ENCODE results near the gene RAD51B.
A peak's percentile ranks its signal among the peaks of the same experiment; 100 is the strongest.
"Not testable (repeated sequence)": the region's sequence is repeated elsewhere in the genome, so short reads cannot be mapped to it uniquely, and the experiment has no call there.

RAD51B gene

DNA sequence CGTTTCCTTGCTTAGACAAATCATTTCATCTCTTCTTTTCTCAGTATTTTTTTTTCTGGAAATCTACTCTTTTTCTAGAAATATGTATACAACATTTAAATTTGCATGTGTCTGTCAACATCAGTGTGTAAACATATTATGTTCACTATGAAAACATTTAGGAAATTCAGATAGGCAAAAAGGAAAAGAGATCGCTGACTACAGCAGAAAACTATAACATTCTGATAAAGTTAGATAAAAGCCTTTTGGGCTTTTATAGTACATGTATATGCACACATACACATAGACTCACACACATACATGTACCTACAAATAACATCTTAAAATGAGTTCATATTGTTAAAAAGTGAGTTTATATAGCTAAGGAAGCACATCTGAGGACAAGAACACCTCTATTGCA lies 142.1 kb downstream of the RAD51B start:
- TF ChIP-seq, protein P1, sequence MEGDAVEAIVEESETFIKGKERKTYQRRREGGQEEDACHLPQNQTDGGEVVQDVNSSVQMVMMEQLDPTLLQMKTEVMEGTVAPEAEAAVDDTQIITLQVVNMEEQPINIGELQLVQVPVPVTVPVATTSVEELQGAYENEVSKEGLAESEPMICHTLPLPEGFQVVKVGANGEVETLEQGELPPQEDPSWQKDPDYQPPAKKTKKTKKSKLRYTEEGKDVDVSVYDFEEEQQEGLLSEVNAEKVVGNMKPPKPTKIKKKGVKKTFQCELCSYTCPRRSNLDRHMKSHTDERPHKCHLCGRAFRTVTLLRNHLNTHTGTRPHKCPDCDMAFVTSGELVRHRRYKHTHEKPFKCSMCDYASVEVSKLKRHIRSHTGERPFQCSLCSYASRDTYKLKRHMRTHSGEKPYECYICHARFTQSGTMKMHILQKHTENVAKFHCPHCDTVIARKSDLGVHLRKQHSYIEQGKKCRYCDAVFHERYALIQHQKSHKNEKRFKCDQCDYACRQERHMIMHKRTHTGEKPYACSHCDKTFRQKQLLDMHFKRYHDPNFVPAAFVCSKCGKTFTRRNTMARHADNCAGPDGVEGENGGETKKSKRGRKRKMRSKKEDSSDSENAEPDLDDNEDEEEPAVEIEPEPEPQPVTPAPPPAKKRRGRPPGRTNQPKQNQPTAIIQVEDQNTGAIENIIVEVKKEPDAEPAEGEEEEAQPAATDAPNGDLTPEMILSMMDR (IDR thresholded peaks at IDR 0.05; ENCODE audit: extremely low read depth, missing control alignments): no peak
- DNase-seq (ENCODE audit: low spot score): no peak

GRCh38 chr14:67962215-67962644 lies 142.7 kb downstream of the RAD51B start:
- DNase-seq (ENCODE audit: low spot score): peak; percentile 53
- TF ChIP-seq, protein P1 (IDR thresholded peaks at IDR 0.05; ENCODE audit: extremely low read depth, missing control alignments): no peak

GRCh38 chr14:67963545-67963944 lies 144.0 kb downstream of the RAD51B start:
- no peak for DNase-seq (ENCODE audit: low spot score)
- TF ChIP-seq, protein P1 (IDR thresholded peaks at IDR 0.05; ENCODE audit: extremely low read depth, missing control alignments): no peak

GRCh38 chr14:67963960-67964812 lies 144.6 kb downstream of the RAD51B start:
- TF ChIP-seq, protein P1 (IDR thresholded peaks at IDR 0.05; ENCODE audit: extremely low read depth, missing control alignments): no peak
- no peak for DNase-seq (ENCODE audit: low spot score)

- TF ChIP-seq, protein P1 (IDR thresholded peaks at IDR 0.05; ENCODE audit: extremely low read depth, missing control alignments): no peak
- DNase-seq (ENCODE audit: low spot score): no peak
Observed at GRCh38 chr14:67965696-67966095, 146.1 kb downstream of the RAD51B start.

- no peak for DNase-seq (ENCODE audit: low spot score)
- TF ChIP-seq, protein P1 (IDR thresholded peaks at IDR 0.05; ENCODE audit: extremely low read depth, missing control alignments): no peak
Observed at GRCh38 chr14:67967206-67967605, 147.6 kb downstream of the RAD51B start.

DNA sequence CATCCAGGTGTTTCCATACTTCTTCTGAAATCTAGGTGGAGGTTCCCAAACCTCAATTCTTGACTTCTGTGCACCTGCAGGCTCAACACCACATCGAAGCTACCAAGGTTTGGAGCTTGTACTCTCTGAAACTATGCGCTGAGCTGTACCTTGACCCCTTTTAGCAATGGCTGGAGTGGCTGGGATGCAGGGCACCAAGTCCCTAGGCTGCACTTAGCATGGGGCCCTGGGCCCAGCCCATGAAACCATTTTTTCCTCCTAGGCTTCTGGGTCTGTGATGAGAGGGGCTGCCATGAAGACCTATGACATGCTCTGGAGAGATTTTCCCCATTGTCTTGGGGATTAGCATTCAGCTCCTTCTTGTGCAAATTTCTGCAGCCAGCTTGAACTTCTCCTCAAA lies 148.4 kb downstream of the RAD51B start:
- DNase-seq (ENCODE audit: low spot score): not testable (repeated sequence)

DNA sequence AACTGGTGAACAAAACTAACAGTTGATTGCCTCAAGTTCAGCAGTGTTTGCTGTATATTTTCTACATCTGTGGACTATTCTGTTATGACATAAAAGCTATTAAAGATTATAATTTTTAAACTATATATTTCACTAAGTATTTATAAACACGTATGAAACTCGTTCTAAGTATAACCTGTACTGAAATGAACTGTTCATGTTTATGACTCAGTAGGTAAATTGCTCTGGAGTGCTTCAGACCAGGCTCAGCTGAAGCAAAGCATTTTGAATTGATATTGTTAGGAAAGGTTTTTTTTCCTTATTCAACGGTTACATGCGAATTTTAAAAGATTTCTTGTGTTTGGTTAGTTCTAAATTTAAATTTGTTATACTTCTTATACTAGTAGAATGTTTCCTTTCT lies 151.3 kb downstream of the RAD51B start:
- TF ChIP-seq, protein P1 (IDR thresholded peaks at IDR 0.05; ENCODE audit: extremely low read depth, missing control alignments): no peak
- DNase-seq (ENCODE audit: low spot score): no peak

Measured in GM20000 (cell line).